ENCODE results near the gene BPIFA3. TPM values are rescaled to one million over a fixed set of nuclear protein-coding genes. Genes with fewer than 3 reads are reported as not detected.

BPIFA3 gene
- total and polyA plus RNA-seq, 2 experiments from 2014 or later = not detected

- no peak for TF ChIP-seq ZNF462 (CRISPR knock-in tag; IDR thresholded peaks at IDR 0.05)
- TF ChIP-seq CREB1 (CRISPR knock-in tag; IDR thresholded peaks at IDR 0.05; ENCODE audit: low read depth) = no peak
- TF ChIP-seq JUNB (IDR thresholded peaks at IDR 0.05; ENCODE audit: unreplicated experiment) = no peak
- no peak for TF ChIP-seq EZH2phosphoT487 (IDR thresholded peaks at IDR 0.05; ENCODE audit: unreplicated experiment)
- TF ChIP-seq ZNF114 (CRISPR knock-in tag; IDR thresholded peaks at IDR 0.05) = no peak
- TF ChIP-seq STAT1 (IDR thresholded peaks at IDR 0.05; ENCODE audit: unreplicated experiment) = no peak
- TF ChIP-seq ETS1 (IDR thresholded peaks at IDR 0.05) = no peak
- TF ChIP-seq EZH2 (IDR thresholded peaks at IDR 0.05; ENCODE audit: low read depth, unreplicated experiment) = no peak
- TF ChIP-seq CTCF (conservative IDR thresholded peaks at IDR 0.05; ENCODE audit: low read depth in 2 of 2) = no peak
- no peak for TF ChIP-seq POLR2AphosphoS5 (IDR thresholded peaks at IDR 0.05; ENCODE audit: low read depth)
These were observed 29.7 kb upstream of the BPIFA3 start (continued) for GRCh38 chr20:33187491-33187890.
